GM12801 (cell line): ENCODE data around the gene RNF123.

Experiments used
- TF ChIP-seq, protein P1 (sequence below): IDR thresholded peaks from one replicate; pipeline ENCODE4 v1.5.1; 2011; ENCODE audit warnings: control low read depth; ENCODE audit not compliant: insufficient read length; ENCODE audit errors: extremely low read depth

RNF123 gene

DNA sequence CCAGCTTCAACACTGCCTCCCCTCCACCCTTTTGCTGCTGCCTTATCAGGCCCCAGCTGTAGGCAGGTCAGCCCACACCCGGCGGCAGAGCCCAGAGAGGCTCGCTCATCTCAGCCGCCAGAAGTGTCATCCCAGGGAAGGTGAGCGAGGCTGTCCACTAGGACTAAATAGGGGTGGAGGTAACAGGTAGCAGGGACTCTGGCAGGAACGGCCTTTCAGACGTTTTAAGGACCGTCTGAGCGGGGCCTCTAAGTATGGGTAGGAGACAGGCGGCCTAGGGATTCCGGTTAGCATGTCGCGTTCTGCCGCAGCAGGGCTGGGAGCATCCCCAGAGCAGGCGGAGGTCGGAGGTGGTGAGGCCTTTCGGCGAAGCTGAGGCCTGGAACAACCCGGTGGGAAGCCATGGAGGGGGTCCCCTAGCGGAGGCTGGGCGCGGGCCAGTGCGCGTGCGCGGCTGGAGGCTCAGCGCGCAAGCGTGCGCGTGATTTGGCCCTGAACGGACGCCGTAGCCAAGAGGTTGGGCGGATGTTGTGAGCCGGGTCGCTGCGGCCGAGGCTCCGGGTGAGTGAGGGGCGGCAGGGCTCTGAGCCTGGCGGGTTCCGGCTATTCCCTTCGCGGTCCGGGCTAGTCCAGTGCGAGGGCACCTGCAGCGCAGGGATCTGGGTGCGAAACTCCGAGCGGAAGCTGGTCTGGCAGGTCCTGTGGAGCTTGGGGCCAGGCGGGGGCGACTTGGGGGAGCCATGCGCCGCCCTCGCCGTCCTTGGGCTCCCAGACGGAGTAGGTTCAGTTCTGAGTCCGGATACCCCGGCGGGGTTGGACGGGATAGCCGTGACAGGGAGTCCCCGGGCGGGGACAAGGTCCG, at the start of gene RNF123, which contains the start of gene MST1:
TSS of gene RNF123 (plus strand) at position 512 of the 862 bp plus-strand sequence. CDS start 1,609 bp downstream, outside the sequence.
TSS of gene MST1 (minus strand) at position 429 of the 862 bp plus-strand sequence. CDS start 783 bp downstream, outside the sequence.
- TF ChIP-seq, protein P1, sequence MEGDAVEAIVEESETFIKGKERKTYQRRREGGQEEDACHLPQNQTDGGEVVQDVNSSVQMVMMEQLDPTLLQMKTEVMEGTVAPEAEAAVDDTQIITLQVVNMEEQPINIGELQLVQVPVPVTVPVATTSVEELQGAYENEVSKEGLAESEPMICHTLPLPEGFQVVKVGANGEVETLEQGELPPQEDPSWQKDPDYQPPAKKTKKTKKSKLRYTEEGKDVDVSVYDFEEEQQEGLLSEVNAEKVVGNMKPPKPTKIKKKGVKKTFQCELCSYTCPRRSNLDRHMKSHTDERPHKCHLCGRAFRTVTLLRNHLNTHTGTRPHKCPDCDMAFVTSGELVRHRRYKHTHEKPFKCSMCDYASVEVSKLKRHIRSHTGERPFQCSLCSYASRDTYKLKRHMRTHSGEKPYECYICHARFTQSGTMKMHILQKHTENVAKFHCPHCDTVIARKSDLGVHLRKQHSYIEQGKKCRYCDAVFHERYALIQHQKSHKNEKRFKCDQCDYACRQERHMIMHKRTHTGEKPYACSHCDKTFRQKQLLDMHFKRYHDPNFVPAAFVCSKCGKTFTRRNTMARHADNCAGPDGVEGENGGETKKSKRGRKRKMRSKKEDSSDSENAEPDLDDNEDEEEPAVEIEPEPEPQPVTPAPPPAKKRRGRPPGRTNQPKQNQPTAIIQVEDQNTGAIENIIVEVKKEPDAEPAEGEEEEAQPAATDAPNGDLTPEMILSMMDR = no peak

DNA sequence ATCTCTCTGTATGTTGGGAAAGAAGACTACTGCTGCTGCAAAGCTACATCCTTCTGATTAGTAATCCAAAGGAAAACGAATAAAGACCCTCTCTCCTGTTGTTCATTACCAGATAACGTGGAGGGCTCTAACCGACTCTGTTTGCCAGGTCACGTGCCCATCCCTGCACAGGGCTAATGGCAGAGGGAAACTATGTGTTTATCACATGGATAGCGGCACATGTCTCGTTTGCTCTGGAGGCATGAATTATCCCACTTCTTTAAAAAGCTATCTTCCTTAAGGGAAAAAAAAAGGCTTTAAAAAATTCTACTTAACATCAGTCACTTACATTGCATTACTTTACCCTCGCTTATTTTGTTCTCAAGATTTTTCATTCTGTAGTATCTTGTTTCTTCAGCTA, 48.1 kb upstream of the RNF123 start:
- TF ChIP-seq, protein P1 = no peak

DNA sequence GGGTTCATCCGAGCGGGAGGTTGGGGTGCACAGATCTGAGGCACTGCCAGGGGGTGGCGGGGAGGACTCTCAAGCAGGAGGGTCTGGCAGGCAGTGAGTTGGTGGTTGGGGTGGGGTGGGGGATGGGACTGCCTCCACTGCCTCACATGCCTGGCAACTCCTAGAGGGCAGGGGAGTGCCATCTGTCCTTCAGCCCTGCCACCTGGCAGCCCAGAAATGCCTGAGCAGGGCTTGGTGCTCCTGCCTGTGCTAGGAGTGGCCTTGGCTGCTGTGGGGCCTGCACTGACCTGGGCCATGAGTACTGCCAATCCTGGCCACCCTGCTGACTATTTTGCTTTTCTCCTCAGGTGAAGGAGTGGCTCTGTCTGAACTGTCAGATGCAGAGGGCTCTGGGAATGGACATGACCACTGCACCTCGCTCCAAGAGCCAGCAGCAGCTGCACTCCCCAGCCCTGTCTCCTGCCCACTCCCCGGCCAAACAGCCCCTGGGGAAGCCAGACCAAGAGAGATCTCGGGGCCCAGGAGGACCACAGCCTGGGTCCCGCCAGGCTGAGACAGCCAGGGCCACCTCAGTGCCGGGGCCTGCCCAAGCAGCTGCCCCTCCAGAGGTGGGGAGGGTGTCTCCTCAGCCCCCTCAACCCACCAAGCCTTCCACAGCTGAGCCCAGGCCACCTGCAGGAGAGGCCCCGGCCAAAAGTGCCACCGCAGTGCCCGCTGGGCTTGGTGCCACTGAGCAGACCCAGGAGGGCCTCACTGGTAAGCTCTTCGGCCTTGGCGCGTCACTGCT, 47.2 kb upstream of the RNF123 start:
- TF ChIP-seq, protein P1 = no peak

DNA sequence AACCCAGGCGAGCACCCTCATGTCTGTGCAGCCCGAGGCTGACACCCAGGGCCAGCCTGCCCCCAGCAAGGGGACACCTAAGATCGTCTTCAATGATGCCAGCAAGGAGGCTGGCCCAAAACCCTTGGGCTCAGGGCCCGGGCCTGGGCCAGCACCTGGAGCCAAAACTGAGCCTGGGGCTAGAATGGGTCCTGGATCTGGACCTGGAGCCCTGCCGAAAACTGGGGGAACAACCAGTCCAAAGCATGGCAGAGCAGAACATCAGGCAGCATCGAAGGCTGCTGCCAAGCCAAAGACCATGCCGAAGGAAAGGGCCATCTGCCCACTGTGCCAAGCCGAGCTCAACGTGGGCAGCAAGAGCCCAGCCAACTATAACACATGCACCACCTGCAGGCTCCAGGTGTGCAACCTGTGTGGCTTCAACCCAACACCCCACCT, 46.6 kb upstream of the RNF123 start:
- TF ChIP-seq, protein P1 = no peak

DNA sequence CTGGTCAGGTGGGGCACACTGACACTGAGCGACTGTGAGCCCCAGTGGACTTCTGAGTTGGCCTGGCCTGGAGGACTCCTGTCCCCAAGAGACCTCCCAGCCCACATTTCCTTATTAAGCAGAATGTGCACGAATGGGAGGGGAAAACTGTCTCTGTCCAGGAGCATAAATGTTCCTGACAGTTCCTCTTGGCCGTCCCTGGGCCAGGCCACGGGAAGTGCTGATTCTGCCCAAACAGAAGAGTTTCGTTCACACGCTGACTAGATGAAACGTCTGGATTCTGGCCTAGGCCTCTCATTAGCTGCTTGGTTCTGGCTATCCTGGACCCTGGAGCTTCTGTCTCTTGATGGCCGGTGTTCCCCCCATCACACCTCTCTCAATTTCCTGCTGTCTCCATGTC, 44.7 kb upstream of the RNF123 start:
- TF ChIP-seq, protein P1 = no peak

DNA sequence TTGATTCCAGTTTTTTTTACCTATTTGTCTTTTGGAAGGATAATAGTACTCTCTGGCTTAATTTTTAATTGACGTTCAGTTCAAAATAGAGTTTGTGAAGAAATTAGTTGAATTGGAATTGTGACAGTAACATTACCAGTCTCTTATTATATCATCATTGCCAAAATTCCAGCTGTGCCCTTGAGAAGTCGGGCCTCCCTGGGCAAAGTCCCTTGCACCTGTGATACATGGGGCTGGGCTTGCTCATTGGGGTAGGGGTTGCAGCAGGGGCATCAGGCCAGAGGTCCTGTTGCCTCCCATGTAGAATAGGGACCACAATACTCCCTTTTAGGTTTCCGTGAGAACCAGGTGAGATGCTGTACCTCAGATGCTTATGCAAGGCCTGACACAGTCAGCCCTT, 43.1 kb upstream of the RNF123 start:
- TF ChIP-seq, protein P1 = no peak

DNA sequence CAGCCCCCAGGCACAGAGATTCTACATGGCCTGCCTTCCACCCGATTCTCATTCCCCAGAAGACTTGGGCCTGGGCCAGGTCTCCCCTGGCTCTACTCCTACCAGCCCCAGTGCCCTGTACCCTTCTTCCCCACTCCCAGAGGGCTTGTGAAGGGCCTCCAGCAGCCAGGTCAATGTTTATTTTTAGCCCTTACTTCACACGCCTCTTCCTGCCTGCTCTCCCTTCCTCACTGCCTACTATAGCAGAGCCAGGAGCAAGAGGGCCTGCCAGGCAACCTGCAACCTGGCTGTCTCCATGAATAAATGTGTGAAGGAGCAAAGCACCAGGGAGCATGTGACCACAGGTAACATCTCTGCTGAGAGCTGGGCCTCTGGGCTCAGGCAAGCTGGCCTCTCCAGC, 41.6 kb upstream of the RNF123 start:
- TF ChIP-seq, protein P1 = no peak
